ENCODE results near the gene SCN3B. TPM values are rescaled to one million over a fixed set of nuclear protein-coding genes. Genes with fewer than 3 reads are reported as not detected.

The SCN3B gene
- total RNA-seq, 1 donor from 2014 or later, result 0.56 TPM

DNA sequence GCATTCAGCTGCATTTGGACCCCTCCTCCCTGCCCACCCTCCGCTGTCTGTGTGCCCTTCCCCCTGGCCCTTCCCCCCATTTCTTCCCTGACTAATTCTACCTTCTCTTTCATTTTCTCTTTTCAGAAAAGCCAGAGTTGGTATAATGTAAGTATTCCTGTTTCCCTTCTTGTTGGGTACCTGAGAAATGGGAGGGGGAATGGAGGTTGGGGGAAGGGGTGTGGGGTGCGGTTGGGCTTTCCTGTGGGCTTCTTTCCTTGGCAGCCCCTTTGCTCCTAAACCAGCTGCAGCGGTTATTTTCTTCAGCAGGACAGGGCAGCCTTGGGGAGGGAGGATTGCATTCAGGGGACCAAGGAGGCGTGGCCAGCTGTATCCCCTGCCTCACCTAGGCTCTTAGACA, 70.2 kb downstream of the SCN3B start:
- no peak for ATAC-seq (ENCODE audit: poor library complexity)
- DNase-seq, result no peak
- intact Hi-C loops (cut with DNase I), result no loop called here

DNA sequence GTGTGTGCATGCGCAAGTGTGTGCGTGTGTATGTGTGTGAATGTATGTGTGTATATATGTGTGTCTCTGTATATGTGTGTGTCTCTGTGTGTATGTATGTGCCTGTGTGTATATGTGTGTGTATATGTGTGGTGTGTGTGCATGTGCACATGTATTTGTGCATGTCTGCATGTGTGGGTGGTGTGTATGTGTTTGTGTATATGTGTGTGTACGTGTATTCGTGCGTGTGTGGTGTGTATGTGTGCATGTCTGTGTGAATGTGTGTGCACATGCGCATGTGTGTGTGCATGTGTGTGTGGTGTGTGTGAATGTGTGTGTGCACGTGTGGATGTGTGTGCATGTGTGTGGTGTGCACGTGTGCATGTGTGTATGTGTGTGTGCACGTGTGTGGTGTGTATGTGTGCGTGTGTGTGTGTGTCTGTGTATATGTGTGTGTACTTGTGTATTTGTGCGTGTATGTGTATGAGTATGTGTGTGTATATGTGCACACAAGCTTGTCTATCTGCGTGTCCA, 71.4 kb downstream of the SCN3B start:
- intact Hi-C loops (cut with DNase I), result no loop called here
- ATAC-seq (ENCODE audit: poor library complexity) (no peak), DNase-seq (no peak)

DNA sequence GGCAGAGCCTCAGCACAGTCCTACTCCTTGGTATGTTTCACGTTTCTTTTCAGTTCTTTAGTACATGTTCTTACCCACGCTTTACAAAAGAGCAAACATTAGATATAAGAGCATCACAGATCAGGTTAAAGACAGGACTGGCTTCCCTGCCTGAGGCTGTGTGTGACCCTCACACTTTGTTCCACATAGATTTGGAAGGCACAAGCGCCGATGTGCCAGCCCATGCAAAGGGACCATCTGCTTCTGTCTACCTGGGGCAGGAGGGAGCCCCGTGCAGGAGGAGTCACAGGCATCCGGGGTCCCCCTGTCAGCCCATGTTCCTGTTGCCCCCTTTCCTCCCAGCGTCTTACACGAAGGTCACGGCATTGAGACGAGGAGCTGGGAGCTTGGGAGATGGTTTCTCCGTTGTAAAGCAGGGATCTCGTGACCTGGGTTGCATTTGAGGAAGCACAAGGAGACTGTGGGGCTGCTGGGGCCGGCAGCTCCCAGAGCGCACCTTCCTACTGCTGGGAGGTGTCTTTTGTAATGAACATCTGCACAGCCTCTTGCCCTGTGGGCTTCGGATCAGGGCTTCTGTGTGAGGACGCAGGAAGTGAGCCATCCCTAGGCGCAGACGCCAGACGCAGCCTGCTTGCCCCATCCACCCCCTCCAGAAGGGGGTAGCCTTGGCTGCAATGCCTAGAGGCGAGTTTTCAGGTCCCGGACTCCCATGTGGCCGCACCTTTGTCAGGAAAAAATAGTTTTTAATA, 72.6 kb downstream of the SCN3B start:
- ATAC-seq (ENCODE audit: poor library complexity) (no peak), DNase-seq (no peak)
- intact Hi-C loops (cut with DNase I), result loop anchor here (2.0 kb wide), 1 partner anchor 125 kb away; no protein-coding TSS in a partner anchor

DNA sequence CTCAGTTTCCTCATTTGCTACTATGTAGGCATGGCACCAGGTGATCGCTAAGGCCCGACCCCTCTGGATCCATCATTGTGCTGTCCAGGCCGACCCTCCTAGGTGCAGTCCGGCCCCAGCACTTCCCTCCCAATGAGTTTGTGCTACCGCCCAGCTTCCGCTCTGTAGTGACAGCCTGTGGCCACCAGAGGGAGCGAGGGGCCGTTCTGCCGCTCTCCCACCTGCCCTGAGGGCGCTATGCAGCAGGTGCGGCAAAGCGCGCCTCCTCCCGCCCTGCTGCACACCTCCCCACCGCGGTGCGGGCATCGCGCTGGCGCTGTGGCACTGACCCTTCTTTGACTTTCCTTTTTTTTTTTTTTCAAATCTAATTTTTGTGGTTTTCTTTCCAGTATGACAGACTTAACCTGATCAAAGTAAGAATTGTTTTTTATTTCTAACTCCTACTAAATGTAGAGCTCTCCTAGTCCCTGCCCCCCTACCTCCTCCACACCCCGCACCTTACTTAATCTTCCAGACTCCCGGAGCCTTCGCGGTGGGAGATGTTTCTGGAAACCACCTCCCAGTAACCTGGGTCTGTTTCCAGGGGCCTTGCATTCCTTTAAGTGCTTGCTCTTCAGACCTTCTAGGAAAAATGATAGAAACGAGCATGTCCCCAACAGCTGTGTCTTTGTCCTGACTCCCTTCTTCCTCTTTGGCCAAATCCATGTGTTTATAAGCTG, 73.7 kb downstream of the SCN3B start:
- peak; percentile 78 for ATAC-seq (ENCODE audit: poor library complexity)
- intact Hi-C loops (cut with DNase I), result loop anchor here (2.0 kb wide), 1 partner anchor 126 kb away; no protein-coding TSS in a partner anchor

DNA sequence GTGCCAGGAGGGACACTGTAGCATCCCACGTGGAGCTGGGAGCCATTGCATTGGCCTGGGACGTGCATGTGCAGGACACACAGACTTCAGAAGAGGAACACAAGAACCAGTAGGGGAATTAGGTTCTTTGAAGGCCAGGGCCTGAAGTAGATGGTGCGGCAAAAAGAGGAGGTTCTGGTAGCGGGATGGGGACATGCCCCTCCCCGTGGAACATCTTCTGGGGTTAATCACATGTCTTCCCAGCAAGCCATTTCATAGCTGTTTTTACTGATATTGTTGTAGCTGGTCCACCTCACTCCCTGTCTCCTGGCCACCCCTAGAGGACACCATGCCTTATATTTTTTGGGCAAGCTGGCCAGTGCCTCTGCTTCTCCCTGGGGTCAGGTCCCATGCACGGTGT, 74.3 kb downstream of the SCN3B start:
- ATAC-seq (ENCODE audit: poor library complexity), result no peak
- DNase-seq, result no peak

More for the DNA sequence above, 73.7 kb downstream of the SCN3B start:
- DNase-seq, result peak; percentile 67

DNA sequence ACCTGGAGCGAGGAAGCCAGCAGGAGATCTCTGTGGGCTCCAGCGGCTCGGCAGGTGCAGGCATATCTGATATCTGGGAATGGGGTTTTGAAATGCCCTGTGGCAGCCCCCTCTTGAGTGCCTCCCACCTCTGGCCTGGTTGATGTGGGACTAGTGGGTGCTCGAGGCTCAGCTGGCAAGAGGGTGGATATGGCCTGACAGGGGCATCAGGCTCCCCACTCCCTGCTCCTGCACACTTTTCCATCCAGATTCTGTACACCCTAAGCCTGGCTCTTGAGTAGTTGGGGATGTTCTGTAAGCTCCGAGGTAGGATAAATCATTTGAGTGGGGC, 75.0 kb downstream of the SCN3B start:
- ATAC-seq (ENCODE audit: poor library complexity) (no peak), DNase-seq (no peak)
- intact Hi-C loops (cut with DNase I), result no loop called here

More for the DNA sequence above, 74.3 kb downstream of the SCN3B start:
- intact Hi-C loops (cut with DNase I), result loop anchor here (2.0 kb wide), 1 partner anchor 127 kb away; no protein-coding TSS in a partner anchor

Other genes starting within 250 kb of the SCN3B start
- 19.0 TPM for gene GRAMD1B, start 224.4 kb downstream of the SCN3B start, total RNA-seq
- gene ZNF202, start 87.0 kb upstream of the SCN3B start, total RNA-seq, result 4.4 TPM
- gene OR6X1, start 99.9 kb upstream of the SCN3B start, total RNA-seq, result not detected
- gene OR6M1, start 151.7 kb upstream of the SCN3B start, total RNA-seq, result not detected
- not detected for gene TMEM225, start 231.0 kb upstream of the SCN3B start, total RNA-seq
- not detected for gene OR8D4, start 247.5 kb upstream of the SCN3B start, total RNA-seq

Measured in Right ventricle myocardium superior (tissue), 1 donor.